ENCODE data around the gene NPR1. TPM values are rescaled to one million over a fixed set of nuclear protein-coding genes. Genes with fewer than 3 reads are reported as not detected.
A peak's percentile ranks its signal among the peaks of the same experiment; 100 is the strongest.
"Not testable (repeated sequence)": the region's sequence is repeated elsewhere in the genome, so short reads cannot be mapped to it uniquely, and the experiment has no call there.

NPR1 gene
- total RNA-seq, 1 donor, result 3.9 TPM

- TF ChIP-seq, protein P1, sequence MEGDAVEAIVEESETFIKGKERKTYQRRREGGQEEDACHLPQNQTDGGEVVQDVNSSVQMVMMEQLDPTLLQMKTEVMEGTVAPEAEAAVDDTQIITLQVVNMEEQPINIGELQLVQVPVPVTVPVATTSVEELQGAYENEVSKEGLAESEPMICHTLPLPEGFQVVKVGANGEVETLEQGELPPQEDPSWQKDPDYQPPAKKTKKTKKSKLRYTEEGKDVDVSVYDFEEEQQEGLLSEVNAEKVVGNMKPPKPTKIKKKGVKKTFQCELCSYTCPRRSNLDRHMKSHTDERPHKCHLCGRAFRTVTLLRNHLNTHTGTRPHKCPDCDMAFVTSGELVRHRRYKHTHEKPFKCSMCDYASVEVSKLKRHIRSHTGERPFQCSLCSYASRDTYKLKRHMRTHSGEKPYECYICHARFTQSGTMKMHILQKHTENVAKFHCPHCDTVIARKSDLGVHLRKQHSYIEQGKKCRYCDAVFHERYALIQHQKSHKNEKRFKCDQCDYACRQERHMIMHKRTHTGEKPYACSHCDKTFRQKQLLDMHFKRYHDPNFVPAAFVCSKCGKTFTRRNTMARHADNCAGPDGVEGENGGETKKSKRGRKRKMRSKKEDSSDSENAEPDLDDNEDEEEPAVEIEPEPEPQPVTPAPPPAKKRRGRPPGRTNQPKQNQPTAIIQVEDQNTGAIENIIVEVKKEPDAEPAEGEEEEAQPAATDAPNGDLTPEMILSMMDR (IDR thresholded peaks at IDR 0.05; ENCODE audit: insufficient read depth, low read depth, low read length), result no peak
- DNase-seq (ENCODE audit: low read depth), result no peak
- H3K4me3 ChIP-seq (ENCODE audit: low read depth, low read length), result peak overlapping the region; percentile 96
Measured at GRCh38 chr1:153669606-153670005, 8.9 kb upstream of the NPR1 start.

- no peak for DNase-seq (ENCODE audit: low read depth)
- peak overlapping the region; percentile 96 for H3K4me3 ChIP-seq (ENCODE audit: low read depth, low read length)
- TF ChIP-seq, protein P1 (IDR thresholded peaks at IDR 0.05; ENCODE audit: insufficient read depth, low read depth, low read length), result no peak
Measured at GRCh38 chr1:153670257-153670858, 8.1 kb upstream of the NPR1 start.

DNA sequence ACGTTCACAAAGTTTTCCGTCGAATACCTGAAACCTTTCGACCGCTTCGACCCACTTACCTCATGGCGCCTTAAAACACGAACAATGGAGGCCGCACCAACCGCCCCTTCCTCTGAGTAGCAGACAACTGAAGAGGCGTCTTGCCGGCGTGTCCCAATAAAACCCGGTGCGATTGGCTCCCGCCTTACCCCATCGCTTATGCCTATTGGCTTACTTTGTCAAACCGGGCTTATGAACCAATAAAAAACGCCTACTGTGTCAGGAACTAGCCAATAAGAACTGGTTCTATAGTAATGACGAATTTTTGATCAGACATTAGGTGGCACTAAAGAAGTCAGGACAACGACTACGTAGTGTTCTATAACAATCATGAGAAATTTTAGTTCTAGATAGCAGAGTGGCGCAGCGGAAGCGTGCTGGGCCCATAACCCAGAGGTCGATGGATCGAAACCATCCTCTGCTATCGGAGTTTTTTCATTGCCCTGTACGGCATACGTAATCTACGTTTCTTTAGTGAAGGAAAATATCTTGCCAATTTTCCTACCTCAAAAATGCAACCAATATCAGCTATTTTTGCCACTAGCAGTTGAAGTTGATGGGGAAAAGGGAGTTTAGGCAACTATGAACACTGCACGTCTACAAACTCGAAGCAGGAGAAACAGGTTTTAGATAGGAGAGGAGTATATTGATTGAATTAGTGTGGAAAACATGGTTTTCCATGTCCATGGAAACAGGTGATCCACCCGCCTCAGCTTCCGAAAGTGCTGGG is 7.4 kb upstream of the NPR1 start, which contains the start of gene ILF2:
TSS of gene ILF2 (minus strand) at position 135 of the 769 bp plus-strand sequence. CDS start at position 64, 71 bp downstream.
- TF ChIP-seq, protein P1 (IDR thresholded peaks at IDR 0.05; ENCODE audit: insufficient read depth, low read depth, low read length), result no peak
- peak; percentile 100 for DNase-seq (ENCODE audit: low read depth)
- peak within 1 kb of the TSS; percentile 96 for H3K4me3 ChIP-seq (ENCODE audit: low read depth, low read length)

DNA sequence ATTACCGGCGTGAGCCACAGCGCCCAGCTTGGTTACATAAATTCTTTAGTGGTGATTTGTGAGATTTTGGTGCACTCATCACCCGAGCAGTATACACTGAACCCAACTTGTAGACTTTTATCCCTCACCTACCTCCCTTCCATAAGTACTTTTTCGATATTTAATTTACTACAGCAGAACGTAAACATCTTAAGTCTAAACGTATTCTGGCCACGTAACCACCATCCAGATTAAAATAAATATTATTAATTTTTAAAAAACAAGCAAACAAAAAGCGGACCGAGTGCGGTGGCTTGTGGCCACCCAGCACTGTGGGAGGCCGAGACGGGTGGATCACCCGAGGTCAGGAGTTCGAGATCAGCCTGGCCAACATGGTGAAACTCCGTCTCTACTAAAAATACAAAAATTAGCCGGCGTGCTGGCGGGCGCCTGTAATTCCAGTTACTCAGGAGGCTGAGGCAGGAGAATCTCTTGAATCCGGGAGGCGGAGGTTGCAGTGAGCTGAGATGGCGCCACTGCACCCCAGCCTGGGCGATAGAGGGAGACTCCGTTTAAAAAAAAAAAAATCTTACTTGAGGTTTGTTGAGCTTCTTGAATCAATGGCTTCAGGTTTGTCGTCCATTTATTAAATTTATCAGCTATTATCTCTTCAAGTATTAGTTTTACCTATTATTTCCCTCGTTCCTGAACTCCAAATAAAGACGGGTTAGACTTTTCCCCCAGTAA is 6.7 kb upstream of the NPR1 start:
- not testable (repeated sequence) for DNase-seq (ENCODE audit: low read depth)
- H3K4me3 ChIP-seq (ENCODE audit: low read depth, low read length), result peak overlapping the region; percentile 61

DNA sequence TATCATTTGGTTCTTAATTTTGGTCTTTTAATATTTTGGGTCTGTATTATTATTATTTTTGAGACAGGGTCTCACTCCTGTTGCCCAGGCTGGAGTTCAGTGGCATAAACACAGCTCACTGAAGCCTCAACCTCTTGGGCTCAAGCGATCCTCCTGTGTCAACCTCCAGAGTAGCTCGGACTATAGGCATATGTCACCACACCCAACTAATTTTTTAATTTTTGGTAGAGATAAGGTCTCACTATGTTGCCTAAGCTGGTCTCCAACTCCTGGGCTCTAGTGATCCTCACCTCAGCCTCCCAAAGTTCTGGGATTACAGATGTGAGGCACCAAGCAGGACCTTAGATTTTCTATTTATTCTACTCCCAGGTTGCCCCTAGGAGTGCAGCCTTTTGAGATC is 5.0 kb upstream of the NPR1 start:
- DNase-seq (ENCODE audit: low read depth), result no peak

GRCh38 chr1:153677718-153678518 is 570 bp upstream of the NPR1 start:
- peak overlapping the region; percentile 42 for H3K4me3 ChIP-seq (ENCODE audit: low read depth, low read length)
- TF ChIP-seq, protein P1 (IDR thresholded peaks at IDR 0.05; ENCODE audit: insufficient read depth, low read depth, low read length), result peak; percentile 93
- peak; percentile 58 for DNase-seq (ENCODE audit: low read depth)

More for the DNA sequence above, 5.0 kb upstream of the NPR1 start:
- H3K4me3 ChIP-seq (ENCODE audit: low read depth, low read length), result no peak overlapping the region
- TF ChIP-seq, protein P1 (IDR thresholded peaks at IDR 0.05; ENCODE audit: insufficient read depth, low read depth, low read length), result no peak
